ENCODE results near the gene THSD7B.

DNA sequence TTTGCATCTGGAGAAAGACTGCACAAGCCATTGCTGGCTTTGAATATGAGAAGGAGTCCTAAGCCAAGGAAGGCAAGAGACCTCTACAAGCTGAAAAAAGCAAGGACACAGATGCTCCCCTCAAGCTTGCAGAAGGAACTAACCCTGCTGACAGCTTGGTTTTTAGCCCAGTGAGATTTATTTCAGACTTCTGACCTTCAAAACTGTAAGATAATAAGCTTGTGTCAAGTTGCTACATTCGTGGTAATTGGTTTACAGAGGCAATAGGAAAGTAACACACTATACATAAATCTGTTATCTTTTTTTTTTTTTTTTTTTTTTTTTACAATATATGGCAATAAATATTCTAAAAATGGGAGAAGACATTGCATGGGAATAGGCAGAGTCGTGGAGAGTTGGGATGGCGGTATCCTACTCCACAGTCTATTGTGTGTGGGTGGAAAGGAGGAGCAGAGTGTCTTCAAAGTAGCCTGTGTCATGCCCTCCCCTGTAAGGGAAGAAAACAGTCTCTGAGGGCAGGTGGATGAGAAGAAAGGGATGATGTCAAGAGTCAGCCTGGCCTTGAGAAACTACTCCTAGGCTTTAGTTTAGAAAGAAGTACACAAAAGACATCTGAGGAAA is 196.9 kb downstream of the THSD7B start:
- TF ChIP-seq CTCF (IDR thresholded peaks at IDR 0.05) (no peak), POLR2AphosphoS5 (IDR thresholded peaks at IDR 0.05) (no peak), EP300 (IDR thresholded peaks at IDR 0.05) (no peak)

Measured in esophagus muscularis mucosa (tissue), 4 donors.